ENCODE measurements around the gene NUDT4.
"Not testable (repeated sequence)": the region's sequence is repeated elsewhere in the genome, so short reads cannot be mapped to it uniquely, and the experiment has no call there.

Gene NUDT4

GRCh38 chr12:93429448-93429847 is 51.7 kb downstream of the NUDT4 start:
- no peak for DNase-seq (ENCODE audit: low spot score)

- no peak for DNase-seq (ENCODE audit: low spot score)
Measured at GRCh38 chr12:93429852-93430251, 52.1 kb downstream of the NUDT4 start.

GRCh38 chr12:93430280-93430679 is 52.6 kb downstream of the NUDT4 start:
- DNase-seq (ENCODE audit: low spot score), result no peak

- DNase-seq (ENCODE audit: low spot score), result not testable (repeated sequence)
Measured at GRCh38 chr12:93432031-93432430, 54.3 kb downstream of the NUDT4 start.

- DNase-seq (ENCODE audit: low spot score), result peak; percentile 36
Measured at GRCh38 chr12:93434256-93434865, 56.6 kb downstream of the NUDT4 start.

- peak; percentile 32 for DNase-seq (ENCODE audit: low spot score)
Measured at GRCh38 chr12:93438266-93439050, 60.7 kb downstream of the NUDT4 start.

- peak; percentile 39 for DNase-seq (ENCODE audit: low spot score)
Measured at GRCh38 chr12:93440043-93440835, 62.5 kb downstream of the NUDT4 start.

GRCh38 chr12:93441081-93441616 is 63.4 kb downstream of the NUDT4 start:
- peak; percentile 60 for DNase-seq (ENCODE audit: low spot score)

- DNase-seq (ENCODE audit: low spot score), result peak; percentile 96
Measured at GRCh38 chr12:93441617-93442410, 64.1 kb downstream of the NUDT4 start, which contains the start of gene UBE2N. TSS of gene UBE2N (minus strand) at chr12:93441947. CDS start at chr12:93441884, 63 bp downstream.

GRCh38 chr12:93442411-93443340 is 65.0 kb downstream of the NUDT4 start:
- DNase-seq (ENCODE audit: low spot score), result peak; percentile 38

GRCh38 chr12:93443576-93443975 is 65.9 kb downstream of the NUDT4 start:
- no peak for DNase-seq (ENCODE audit: low spot score)

- DNase-seq (ENCODE audit: low spot score), result no peak
Measured at GRCh38 chr12:93447555-93448290, 70.0 kb downstream of the NUDT4 start.

GRCh38 chr12:93448796-93449195 is 71.1 kb downstream of the NUDT4 start:
- DNase-seq (ENCODE audit: low spot score), result no peak

GRCh38 chr12:93449277-93449676 is 71.6 kb downstream of the NUDT4 start:
- peak; percentile 58 for DNase-seq (ENCODE audit: low spot score)

GRCh38 chr12:93451423-93452158 is 73.9 kb downstream of the NUDT4 start:
- no peak for DNase-seq (ENCODE audit: low spot score)

GRCh38 chr12:93453633-93454032 is 75.9 kb downstream of the NUDT4 start:
- DNase-seq (ENCODE audit: low spot score), result no peak

GRCh38 chr12:93456077-93456476 is 78.4 kb downstream of the NUDT4 start:
- no peak for DNase-seq (ENCODE audit: low spot score)
